Retina (tissue), 1 donor: Measurements from ENCODE around the gene ZNF827.

ENCODE experiments used
- DNase-seq: peaks from one replicate; pipeline ENCODE4 v3.0.0-alpha.2; 2016

Gene ZNF827

GRCh38 chr4:145887241-145887991 lies 51.2 kb downstream of the ZNF827 start:
- no peak for DNase-seq

GRCh38 chr4:145886871-145887240 lies 51.8 kb downstream of the ZNF827 start:
- DNase-seq = no peak

- DNase-seq = no peak
Measured at GRCh38 chr4:145885666-145886065, 53.0 kb downstream of the ZNF827 start.

DNA sequence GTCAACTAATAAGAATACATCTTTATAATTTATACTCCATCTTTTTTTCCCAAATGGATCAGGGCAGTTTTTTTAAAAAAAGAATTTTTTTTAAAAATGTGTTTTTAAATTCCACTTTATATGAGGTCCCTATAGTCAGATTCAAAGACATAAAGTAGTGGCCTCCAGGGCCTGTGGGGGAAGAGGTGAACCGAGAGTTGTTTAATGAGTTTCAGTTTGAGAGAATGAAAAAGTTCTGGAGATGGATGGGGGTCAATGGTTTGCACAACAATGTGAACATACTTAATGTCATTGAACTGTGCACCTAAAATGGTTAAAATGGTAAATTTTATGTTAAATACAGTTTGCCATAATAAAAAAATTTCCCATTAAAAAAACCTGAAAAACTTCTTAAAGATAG lies 53.8 kb downstream of the ZNF827 start:
- DNase-seq = no peak

DNA sequence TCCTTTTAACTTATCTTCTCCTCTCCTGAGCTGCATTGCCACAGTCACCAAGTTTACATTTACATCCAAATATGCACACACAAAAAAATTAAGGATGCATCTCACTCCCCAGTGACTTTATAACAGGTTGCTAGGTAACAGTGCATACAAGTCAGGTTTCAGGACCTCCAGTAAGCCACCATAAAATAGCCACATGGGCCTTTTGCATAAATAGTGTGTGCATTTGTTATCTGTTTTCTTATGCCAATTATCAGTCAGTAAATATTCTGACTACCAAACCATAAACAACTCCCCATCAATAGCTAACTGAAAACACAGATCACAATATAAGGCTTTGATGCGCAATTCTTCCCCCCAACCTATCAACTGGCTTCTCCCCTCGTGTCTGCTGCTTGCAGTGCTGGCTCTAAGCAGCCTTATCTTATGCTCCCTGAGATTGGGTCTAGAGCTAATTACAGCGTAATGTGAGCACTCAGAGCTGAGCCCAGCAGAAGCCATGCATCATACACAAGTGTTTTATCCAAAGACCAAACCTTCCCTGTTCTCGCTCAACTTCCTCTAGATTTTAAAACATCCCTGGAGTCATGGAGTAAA lies 55.4 kb downstream of the ZNF827 start:
- DNase-seq = no peak

GRCh38 chr4:145882604-145883003 lies 56.0 kb downstream of the ZNF827 start:
- no peak for DNase-seq

GRCh38 chr4:145881989-145882388 lies 56.6 kb downstream of the ZNF827 start:
- no peak for DNase-seq

GRCh38 chr4:145881576-145881975 lies 57.0 kb downstream of the ZNF827 start:
- DNase-seq = no peak

- no peak for DNase-seq
Measured at GRCh38 chr4:145880355-145880960, 58.2 kb downstream of the ZNF827 start.

DNA sequence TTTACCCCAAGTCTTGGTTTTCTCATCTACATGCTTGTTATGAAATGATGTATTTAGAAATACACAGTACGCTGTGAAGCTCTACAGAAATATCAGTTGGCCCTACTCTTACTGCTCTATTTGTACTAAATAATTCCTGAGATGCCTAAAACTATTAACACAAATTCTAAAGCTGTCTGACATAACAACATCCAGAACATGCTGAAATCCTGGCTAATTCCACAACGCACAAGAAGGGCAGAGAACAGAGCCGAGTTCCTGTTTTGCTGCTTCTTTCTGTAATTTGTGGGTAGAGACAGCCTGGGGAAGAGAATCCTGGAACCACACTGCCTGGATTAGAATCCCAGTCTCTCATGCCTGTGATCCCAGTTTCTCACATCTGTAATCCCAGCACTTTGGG lies 59.0 kb downstream of the ZNF827 start:
- no peak for DNase-seq

- DNase-seq = no peak
Measured at GRCh38 chr4:145878501-145879435, 59.9 kb downstream of the ZNF827 start.

DNA sequence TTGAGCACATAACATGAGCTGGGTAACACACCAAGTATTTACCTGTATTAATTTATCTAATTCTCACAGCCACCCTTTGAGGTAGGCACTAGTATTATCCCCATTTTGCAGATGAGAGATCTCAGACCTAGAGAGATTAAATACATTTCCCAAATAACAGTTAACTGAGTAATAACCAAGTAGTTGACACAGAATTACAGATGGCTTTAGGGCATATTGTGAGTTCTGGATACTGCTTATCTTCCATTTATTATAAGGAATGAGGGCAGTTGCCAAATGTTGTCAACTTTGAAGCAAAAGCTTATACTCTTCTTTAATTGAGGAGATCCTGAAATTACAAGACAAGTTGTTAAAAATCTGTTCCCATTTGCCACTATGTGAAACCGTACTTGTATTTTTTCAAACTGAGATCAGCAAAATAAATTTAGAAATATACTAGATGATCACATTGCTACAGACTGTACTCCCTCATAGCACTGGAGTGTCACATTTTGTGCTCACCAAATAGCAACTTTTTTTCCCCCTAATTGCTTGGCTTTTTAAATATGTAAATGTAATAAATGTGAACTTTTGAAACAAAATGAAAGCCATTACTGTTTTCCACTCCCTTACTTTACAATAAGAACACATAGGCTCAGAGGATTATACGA lies 62.0 kb downstream of the ZNF827 start:
- no peak for DNase-seq

- DNase-seq = no peak
Measured at GRCh38 chr4:145873901-145874300, 64.7 kb downstream of the ZNF827 start.

GRCh38 chr4:145871209-145871608 lies 67.4 kb downstream of the ZNF827 start:
- DNase-seq = no peak

GRCh38 chr4:145870155-145871020 lies 68.2 kb downstream of the ZNF827 start:
- DNase-seq = no peak

- DNase-seq = no peak
Measured at GRCh38 chr4:145868637-145869409, 69.8 kb downstream of the ZNF827 start.

DNA sequence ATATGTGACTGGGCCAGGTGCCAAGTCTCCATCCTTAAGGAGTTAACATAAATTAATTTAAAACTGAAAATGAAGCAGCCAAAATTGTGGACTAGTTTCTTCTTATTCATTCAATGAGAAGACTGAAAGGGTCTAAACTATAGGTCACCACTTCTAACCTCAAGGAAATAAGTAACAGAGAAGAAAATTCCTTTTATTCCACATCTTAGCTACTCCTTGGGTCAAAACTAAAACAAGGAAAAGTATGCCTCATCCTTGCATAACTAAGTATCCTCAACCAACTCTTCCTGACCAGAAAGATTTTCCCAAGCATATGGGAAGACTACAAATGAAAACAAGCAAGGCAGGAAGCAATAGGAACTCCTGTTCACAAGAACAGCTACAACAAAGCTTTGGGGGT lies 71.2 kb downstream of the ZNF827 start:
- no peak for DNase-seq

DNA sequence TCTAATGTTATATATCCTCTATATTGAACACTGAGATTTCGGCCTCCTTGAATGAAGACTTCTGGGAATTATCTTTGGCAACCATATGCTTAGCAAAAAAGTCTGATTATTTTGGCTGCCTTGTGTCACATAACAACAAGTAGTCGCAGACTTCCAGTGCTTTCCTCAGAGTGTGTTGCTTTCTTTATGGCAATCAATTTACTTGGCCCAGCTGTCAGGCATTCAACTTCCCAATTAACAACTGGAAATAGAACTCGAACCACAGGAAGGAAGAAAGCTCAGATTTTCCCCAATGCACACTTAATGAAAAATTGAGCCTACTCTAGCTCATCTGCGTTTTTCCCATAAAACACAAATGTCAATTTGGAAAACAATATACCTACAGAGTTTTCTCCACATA lies 71.6 kb downstream of the ZNF827 start:
- no peak for DNase-seq

DNA sequence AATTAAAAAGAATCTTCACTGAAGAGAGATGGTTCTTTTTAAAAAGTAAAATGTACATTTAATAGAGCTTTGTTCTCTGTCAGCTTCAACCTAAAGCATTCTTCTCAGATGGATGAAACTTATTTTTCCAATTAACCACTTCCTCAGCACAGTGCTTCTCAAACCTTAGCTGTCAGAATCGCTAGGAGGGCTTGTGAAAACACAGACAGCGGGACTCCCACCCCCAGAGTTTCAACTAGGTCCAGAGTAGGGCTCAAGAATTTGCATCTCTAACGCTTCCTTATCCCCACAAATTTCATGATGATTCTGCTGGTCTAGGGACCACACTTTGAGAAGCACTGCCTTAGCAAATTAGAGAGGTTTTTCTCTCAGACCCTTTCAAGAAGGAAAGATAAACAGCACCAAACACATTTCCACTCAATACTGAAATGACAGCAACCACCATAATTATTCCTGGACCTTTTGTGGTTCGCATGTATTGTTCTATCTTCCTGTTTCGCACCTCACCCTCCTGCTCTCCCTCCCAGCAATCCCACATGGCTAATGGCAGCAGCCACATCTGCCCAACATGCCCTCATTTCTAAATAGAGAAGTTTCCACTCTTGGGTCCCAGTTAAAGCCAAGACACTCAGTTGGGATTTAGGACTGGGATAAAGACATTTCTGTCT lies 73.2 kb downstream of the ZNF827 start:
- no peak for DNase-seq

DNA sequence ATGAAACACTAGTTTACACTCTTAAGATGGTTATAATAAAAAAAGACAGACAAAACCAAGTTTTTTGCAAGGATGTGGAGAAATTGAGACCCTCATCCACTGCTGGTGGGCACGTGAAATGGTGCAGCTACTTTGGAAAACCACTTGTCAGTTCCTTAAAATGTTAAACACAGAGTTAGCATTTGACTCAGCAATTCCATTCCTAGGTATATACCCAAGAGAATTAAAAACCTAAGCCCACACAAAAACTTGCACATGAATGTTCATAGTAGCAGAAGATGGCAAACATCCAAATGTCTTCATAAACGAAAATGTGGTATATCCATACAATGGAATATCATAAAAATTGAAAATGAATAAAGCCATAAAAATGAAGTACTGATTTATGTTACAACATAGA lies 75.4 kb downstream of the ZNF827 start:
- DNase-seq = no peak
